Lung (tissue), 12 donors: Measurements from ENCODE around the gene PTTG1IP2. TPM values are rescaled to one million over a fixed set of nuclear protein-coding genes. Genes with fewer than 3 reads are reported as not detected.
"Not testable (repeated sequence)": the region's sequence is repeated elsewhere in the genome, so short reads cannot be mapped to it uniquely, and the experiment has no call there.

ENCODE experiments used
- ATAC-seq: fragments of 200-7000 bp; cut with Tn5 transposase; one replicate; pipeline ENCODE4 v1.9.1; 2020; ENCODE audit warnings: moderate number of reproducible peaks; ENCODE audit not compliant: insufficient read depth, low FRiP score
- DNase-seq, 3 donors: peaks; one replicate each; pipeline ENCODE4 v3.0.0-alpha.2; 2013 to 2017
- H3K27ac ChIP-seq, 2 donors: one replicate each; pipeline ENCODE4 v1.5.1; 2013; ENCODE audit warnings: mild to moderate bottlenecking in 2 of 2, moderate library complexity in 2 of 2, control low read depth in 1 of 2, inconsistent platforms in 1 of 2, low read depth in 1 of 2, low read length in 1 of 2
- H3K27me3 ChIP-seq, 3 donors: one replicate each; pipeline ENCODE4 v1.5.1; 2013; ENCODE audit warnings: low read length in 2 of 3; ENCODE audit not compliant: control insufficient read depth in 3 of 3, insufficient read depth in 3 of 3
- H3K36me3 ChIP-seq, 4 donors: one replicate each; pipeline ENCODE4 v1.5.1; 2013; ENCODE audit warnings: low read length in 4 of 4, mild to moderate bottlenecking in 1 of 4, moderate library complexity in 1 of 4; ENCODE audit not compliant: control insufficient read depth in 4 of 4, insufficient read depth in 4 of 4
- H3K4me1 ChIP-seq, 5 donors: one replicate each; pipeline ENCODE4 v1.5.1; 2013; ENCODE audit warnings: low read length in 5 of 5, mild to moderate bottlenecking in 2 of 5, moderate library complexity in 1 of 5; ENCODE audit not compliant: control insufficient read depth in 5 of 5, insufficient read depth in 5 of 5
- H3K4me3 ChIP-seq: one replicate; pipeline ENCODE4 v1.5.1; 2013; ENCODE audit warnings: mild to moderate bottlenecking, control low read depth, moderate library complexity
- H3K9ac ChIP-seq, 2 donors: one replicate each; pipeline ENCODE4 v1.5.1; 2013; ENCODE audit warnings: low read length in 2 of 2, control low read depth in 1 of 2; ENCODE audit not compliant: insufficient read depth in 1 of 2
- H3K9me3 ChIP-seq, 4 donors: one replicate each; pipeline ENCODE4 v1.5.1; 2013; ENCODE audit warnings: low read length in 3 of 4, mild to moderate bottlenecking in 1 of 4, moderate library complexity in 1 of 4; ENCODE audit not compliant: control insufficient read depth in 4 of 4, insufficient read depth in 3 of 4
- WGBS, 2 donors: extraction: QIAGEN DNeasy Blood & Tissue Kit; methylation state at CpG; one replicate each; pipeline ENCODE4 v1.1.7; 2013; 5-methylcytosine and 5-hydroxymethylcytosine counted together
- polyA plus RNA-seq, 2 donors: library from polyadenylated mRNA; stranded (reverse); fragments of 200-250 nt; gene quantifications; one replicate each; pipeline ENCODE4 v1.2.1, GENCODE V29; 2013
- total RNA-seq, 2 donors: library from RNA; depleted of rRNA in 1 of 2; stranded (reverse); fragments of >200 nt in 1 of 2; gene quantifications; one replicate each; pipeline ENCODE4 v1.2.1, GENCODE V29; 2014 to 2021
- TF ChIP-seq, protein P1 (sequence below): IDR thresholded peaks from 2 replicates; pipeline ENCODE4 v1.5.1; 2012; ENCODE audit warnings: mild to moderate bottlenecking; ENCODE audit errors: control extremely low read depth, extremely low read depth
- donor health status: control.
- donor health status: control.
- donor health status: Bipolar disorder and iron deficiency.
- donor health status: healthy.
- donor health status: DM: yes; HTN: yes; CAD: no.

PTTG1IP2 gene
- total and polyA plus RNA-seq, 4 donors = 0.89 TPM; not detected in 3

DNA sequence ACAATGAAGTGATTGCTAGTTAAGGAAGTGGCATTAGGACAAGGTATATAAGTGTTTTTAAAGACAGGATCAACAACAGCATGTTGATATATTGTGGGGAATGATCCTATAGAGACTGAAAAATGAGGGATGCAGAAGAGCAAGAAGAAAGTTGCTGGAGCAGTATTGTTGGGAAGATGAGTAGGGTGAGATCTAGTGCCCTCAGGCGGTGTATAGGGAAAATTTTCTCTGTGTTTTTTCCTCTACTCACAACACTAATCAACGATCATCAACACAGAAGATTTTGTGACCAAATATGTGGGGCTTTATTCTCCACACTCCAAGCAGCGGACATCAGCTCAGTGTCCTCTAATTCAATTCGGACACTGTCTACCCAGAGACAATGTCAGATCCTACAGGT lies 9.6 kb upstream of the PTTG1IP2 start:
- Histone ChIP-seq H3K27me3 (no peaks in the 10 kb centered on the region), H3K9me3 (peaks cover 0 to 4% (median 2%) of the 10 kb centered on the region in 4 donors), H3K27ac (no peak overlapping the region), H3K9ac (no peak overlapping the region), H3K4me3 (no peak overlapping the region), H3K4me1 (peaks cover 0 to 7% (median 0%) of the 10 kb centered on the region in 5 donors), H3K36me3 (no peaks in the 10 kb centered on the region)
- TF ChIP-seq, protein P1, sequence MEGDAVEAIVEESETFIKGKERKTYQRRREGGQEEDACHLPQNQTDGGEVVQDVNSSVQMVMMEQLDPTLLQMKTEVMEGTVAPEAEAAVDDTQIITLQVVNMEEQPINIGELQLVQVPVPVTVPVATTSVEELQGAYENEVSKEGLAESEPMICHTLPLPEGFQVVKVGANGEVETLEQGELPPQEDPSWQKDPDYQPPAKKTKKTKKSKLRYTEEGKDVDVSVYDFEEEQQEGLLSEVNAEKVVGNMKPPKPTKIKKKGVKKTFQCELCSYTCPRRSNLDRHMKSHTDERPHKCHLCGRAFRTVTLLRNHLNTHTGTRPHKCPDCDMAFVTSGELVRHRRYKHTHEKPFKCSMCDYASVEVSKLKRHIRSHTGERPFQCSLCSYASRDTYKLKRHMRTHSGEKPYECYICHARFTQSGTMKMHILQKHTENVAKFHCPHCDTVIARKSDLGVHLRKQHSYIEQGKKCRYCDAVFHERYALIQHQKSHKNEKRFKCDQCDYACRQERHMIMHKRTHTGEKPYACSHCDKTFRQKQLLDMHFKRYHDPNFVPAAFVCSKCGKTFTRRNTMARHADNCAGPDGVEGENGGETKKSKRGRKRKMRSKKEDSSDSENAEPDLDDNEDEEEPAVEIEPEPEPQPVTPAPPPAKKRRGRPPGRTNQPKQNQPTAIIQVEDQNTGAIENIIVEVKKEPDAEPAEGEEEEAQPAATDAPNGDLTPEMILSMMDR = no peak
- DNase-seq = no peak
- no peak for ATAC-seq
- WGBS, 2 donors = 88 to 90% methylated on average over 4 of the region's 4 CpGs

GRCh38 chr7:90461219-90461618 lies 8.2 kb upstream of the PTTG1IP2 start:
- ATAC-seq (peak; percentile 44), DNase-seq (peak in 1 of 3 donors; percentile 15)
- TF ChIP-seq, protein P1 = no peak
- Histone ChIP-seq H3K27ac (peak overlapping the region in 1 of 2 donors; percentile 20), H3K9me3 (peaks cover 0 to 4% (median 2%) of the 10 kb centered on the region in 4 donors), H3K27me3 (no peaks in the 10 kb centered on the region), H3K4me1 (peaks cover 0 to 7% (median 0%) of the 10 kb centered on the region in 5 donors), H3K4me3 (no peak overlapping the region), H3K36me3 (no peaks in the 10 kb centered on the region), H3K9ac (no peak overlapping the region)

GRCh38 chr7:90463151-90463628 lies 6.2 kb upstream of the PTTG1IP2 start:
- not testable (repeated sequence) for DNase-seq
- ATAC-seq = peak; percentile 54

GRCh38 chr7:90465816-90466215 lies 3.6 kb upstream of the PTTG1IP2 start:
- DNase-seq = no peak
- no peaks in the 10 kb centered on the region for H3K27me3 ChIP-seq
- H3K27ac ChIP-seq = no peak overlapping the region
- H3K36me3 ChIP-seq = no peaks in the 10 kb centered on the region
- no peak overlapping the region for H3K9ac ChIP-seq
- TF ChIP-seq, protein P1 = no peak
- H3K4me1 ChIP-seq = peaks cover 0 to 7% (median 0%) of the 10 kb centered on the region in 5 donors
- H3K9me3 ChIP-seq = peaks cover 0 to 6% (median 2%) of the 10 kb centered on the region in 4 donors
- H3K4me3 ChIP-seq = no peak overlapping the region
- ATAC-seq = no peak

More at GRCh38 chr7:90463151-90463628, 6.2 kb upstream of the PTTG1IP2 start:
- H3K4me1 ChIP-seq, H3K9ac ChIP-seq, H3K27ac ChIP-seq, H3K4me3 ChIP-seq, H3K9me3 ChIP-seq, H3K27me3 ChIP-seq, H3K36me3 ChIP-seq: not testable (repeated sequence)
- WGBS, 2 donors = 11 to 37% methylated on average over 4 of the region's 4 CpGs
